ENCODE results near the gene CAPZA2. TPM values are rescaled to one million over a fixed set of nuclear protein-coding genes. Genes with fewer than 3 reads are reported as not detected.

Gene CAPZA2
- total RNA-seq, 1 experiment from 2014 or later: 173 TPM

DNA sequence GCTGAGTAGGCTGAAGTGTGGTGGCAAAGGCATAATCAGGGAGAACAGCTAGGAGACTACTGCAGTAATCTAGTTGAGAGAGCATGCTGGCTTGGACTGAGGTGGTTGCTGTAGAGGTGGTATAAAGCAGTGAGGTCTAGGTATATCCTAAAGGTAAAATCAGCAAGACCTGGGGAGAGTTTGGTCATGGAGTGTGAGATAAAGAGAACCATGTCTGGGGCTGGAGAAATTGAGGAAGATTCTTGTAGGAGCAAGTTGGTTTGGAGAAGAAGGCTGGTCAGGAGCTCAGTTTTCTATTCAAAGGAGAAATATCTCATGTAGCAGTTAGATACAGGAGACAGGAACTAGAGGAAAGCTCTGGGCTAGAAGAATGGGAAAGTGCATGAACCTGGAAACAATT, 58.0 kb downstream of the CAPZA2 start:
- Mint-ChIP-seq H3K27ac (ENCODE audit: low read depth, unreplicated experiment) (no peak overlapping the region), H3K36me3 (ENCODE audit: insufficient read depth, unreplicated experiment) (peaks cover 73% of the 10 kb centered on the region), H3K27me3 (ENCODE audit: insufficient read depth, unreplicated experiment) (no peaks in the 10 kb centered on the region), H3K4me3 (ENCODE audit: unreplicated experiment) (no peak overlapping the region), H3K4me1 (ENCODE audit: insufficient read depth, unreplicated experiment) (no peaks in the 10 kb centered on the region), H3K9me3 (ENCODE audit: unreplicated experiment) (no peaks in the 10 kb centered on the region)
- intact Hi-C loops (cut with micrococcal nuclease): no loop called here
- DNase-seq (ENCODE audit: unreplicated experiment): no peak
- ChIA-PET CTCF (interaction anchor here (0.6 to 1.6 kb wide), 2 partner anchors 9 to 461 kb away, joined by 4 to 7 read pairs; no protein-coding TSS in a partner anchor), POLR2A (interaction anchor here (0.7 kb wide), 2 partner anchors 23 to 197 kb away, joined by 3 to 4 read pairs; no protein-coding TSS in a partner anchor)
- no TSS peak for BruUV-seq (replicated peaks)
- TF ChIP-seq, protein P1, sequence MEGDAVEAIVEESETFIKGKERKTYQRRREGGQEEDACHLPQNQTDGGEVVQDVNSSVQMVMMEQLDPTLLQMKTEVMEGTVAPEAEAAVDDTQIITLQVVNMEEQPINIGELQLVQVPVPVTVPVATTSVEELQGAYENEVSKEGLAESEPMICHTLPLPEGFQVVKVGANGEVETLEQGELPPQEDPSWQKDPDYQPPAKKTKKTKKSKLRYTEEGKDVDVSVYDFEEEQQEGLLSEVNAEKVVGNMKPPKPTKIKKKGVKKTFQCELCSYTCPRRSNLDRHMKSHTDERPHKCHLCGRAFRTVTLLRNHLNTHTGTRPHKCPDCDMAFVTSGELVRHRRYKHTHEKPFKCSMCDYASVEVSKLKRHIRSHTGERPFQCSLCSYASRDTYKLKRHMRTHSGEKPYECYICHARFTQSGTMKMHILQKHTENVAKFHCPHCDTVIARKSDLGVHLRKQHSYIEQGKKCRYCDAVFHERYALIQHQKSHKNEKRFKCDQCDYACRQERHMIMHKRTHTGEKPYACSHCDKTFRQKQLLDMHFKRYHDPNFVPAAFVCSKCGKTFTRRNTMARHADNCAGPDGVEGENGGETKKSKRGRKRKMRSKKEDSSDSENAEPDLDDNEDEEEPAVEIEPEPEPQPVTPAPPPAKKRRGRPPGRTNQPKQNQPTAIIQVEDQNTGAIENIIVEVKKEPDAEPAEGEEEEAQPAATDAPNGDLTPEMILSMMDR (IDR thresholded peaks at IDR 0.05; ENCODE audit: unreplicated experiment): no peak

DNA sequence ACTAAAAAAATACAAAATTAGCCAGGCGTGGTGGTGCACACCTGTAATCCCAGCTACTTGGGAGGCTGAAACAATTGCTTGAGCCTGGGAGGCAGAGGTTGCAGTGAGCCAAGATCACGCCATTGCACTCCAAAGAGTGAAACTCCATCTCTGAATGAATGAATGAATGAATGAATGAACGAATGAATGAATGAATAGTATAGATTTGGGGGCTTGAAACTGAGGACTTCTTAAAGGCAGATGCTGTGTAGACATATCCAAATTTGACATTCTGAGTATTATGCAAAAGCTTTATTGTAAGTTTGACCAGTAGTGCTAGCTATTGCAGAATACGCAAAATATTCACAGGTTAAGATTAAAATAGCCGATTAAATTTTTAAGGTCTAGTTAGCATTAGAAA, 60.2 kb downstream of the CAPZA2 start:
- intact Hi-C loops (cut with micrococcal nuclease): no loop called here
- no TSS peak for BruUV-seq (replicated peaks)
- Mint-ChIP-seq H3K36me3 (ENCODE audit: insufficient read depth, unreplicated experiment) (peaks cover 51% of the 10 kb centered on the region), H3K4me3 (ENCODE audit: unreplicated experiment) (no peak overlapping the region), H3K27me3 (ENCODE audit: insufficient read depth, unreplicated experiment) (no peaks in the 10 kb centered on the region), H3K27ac (ENCODE audit: low read depth, unreplicated experiment) (no peak overlapping the region), H3K9me3 (ENCODE audit: unreplicated experiment) (no peaks in the 10 kb centered on the region), H3K4me1 (ENCODE audit: insufficient read depth, unreplicated experiment) (no peaks in the 10 kb centered on the region)
- ChIA-PET POLR2A (no interaction called here), CTCF (no interaction called here)
- DNase-seq (ENCODE audit: unreplicated experiment): no peak
- TF ChIP-seq, protein P1 (IDR thresholded peaks at IDR 0.05; ENCODE audit: unreplicated experiment): no peak

DNA sequence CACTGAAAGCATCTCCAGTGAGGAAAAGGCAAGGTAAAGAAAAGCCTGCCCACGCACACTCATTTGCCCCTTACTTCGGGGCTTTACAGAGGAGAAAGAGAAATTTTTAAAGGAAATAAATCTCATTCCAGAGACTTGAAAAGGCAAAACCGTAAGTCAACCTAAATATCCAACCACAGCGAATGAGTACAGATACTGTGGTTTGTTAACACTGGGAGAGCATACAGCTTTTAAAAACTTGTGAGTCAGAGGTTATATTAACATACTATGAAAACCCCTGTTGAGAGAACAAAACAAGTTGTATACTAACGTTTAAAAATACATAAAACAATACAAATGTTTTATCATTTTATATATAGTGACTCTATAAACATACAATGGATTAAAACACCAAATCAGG, 62.4 kb downstream of the CAPZA2 start:
- ChIA-PET CTCF (interaction anchor here (0.6 to 1.6 kb wide), 6 partner anchors 30 to 714 kb away, joined by 3 to 4 read pairs (median 3); partner anchors contain the start of gene TES), POLR2A (interaction anchor here (0.6 to 1.1 kb wide), 2 partner anchors 27 to 29 kb away, joined by 3 read pairs; partner anchors contain the start of gene ST7)
- Mint-ChIP-seq H3K4me3 (ENCODE audit: unreplicated experiment) (no peak overlapping the region), H3K27ac (ENCODE audit: low read depth, unreplicated experiment) (no peak overlapping the region), H3K27me3 (ENCODE audit: insufficient read depth, unreplicated experiment) (no peaks in the 10 kb centered on the region), H3K4me1 (ENCODE audit: insufficient read depth, unreplicated experiment) (no peaks in the 10 kb centered on the region), H3K36me3 (ENCODE audit: insufficient read depth, unreplicated experiment) (peaks cover 30% of the 10 kb centered on the region), H3K9me3 (ENCODE audit: unreplicated experiment) (no peaks in the 10 kb centered on the region)
- no peak for DNase-seq (ENCODE audit: unreplicated experiment)
- intact Hi-C loops (cut with micrococcal nuclease): no loop called here
- TF ChIP-seq, protein P1 (IDR thresholded peaks at IDR 0.05; ENCODE audit: unreplicated experiment): no peak
- no TSS peak for BruUV-seq (replicated peaks)

DNA sequence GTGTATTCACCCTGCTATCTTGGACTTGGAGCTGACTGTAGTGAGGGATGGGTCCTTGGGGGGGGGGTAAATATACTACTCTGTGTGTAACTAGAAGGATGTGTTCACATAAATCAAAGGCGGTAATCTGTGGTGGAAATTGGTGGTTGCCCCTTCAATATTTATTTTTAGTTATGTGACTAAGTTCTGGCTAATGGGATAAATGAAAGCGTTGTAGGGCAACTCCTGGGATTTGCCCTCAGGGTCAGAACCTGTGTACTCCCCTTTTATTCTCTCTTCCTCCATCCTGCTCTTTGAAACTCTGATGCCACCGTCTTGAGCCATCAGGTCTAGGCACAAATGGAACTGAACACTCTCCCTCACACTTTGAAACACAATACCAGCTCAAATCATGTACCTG, 66.6 kb downstream of the CAPZA2 start:
- H3K4me3 Mint-ChIP-seq (ENCODE audit: unreplicated experiment): no peak overlapping the region
- H3K4me1 Mint-ChIP-seq (ENCODE audit: insufficient read depth, unreplicated experiment): peaks cover 6% of the 10 kb centered on the region
- DNase-seq (ENCODE audit: unreplicated experiment): no peak
- TF ChIP-seq, protein P1 (IDR thresholded peaks at IDR 0.05; ENCODE audit: unreplicated experiment): no peak
- H3K27me3 Mint-ChIP-seq (ENCODE audit: insufficient read depth, unreplicated experiment): no peaks in the 10 kb centered on the region
- no peak overlapping the region for H3K27ac Mint-ChIP-seq (ENCODE audit: low read depth, unreplicated experiment)
- ChIA-PET CTCF (interaction anchor here (0.7 to 7.1 kb wide), 18 partner anchors 9 to 796 kb away, joined by 3 to 91 read pairs (median 7); no protein-coding TSS in a partner anchor), POLR2A (interaction anchor here (0.7 to 1.2 kb wide), 3 partner anchors 12 to 83 kb away, joined by 3 to 4 read pairs (median 3); no protein-coding TSS in a partner anchor)
- no peaks in the 10 kb centered on the region for H3K36me3 Mint-ChIP-seq (ENCODE audit: insufficient read depth, unreplicated experiment)
- BruUV-seq (replicated peaks): no TSS peak
- no peaks in the 10 kb centered on the region for H3K9me3 Mint-ChIP-seq (ENCODE audit: unreplicated experiment)
- intact Hi-C loops (cut with micrococcal nuclease): no loop called here
